Sigmoid colon (tissue), 7 donors: ENCODE results near the gene BBS2. TPM values are rescaled to one million over a fixed set of nuclear protein-coding genes. Genes with fewer than 3 reads are reported as not detected.

Experiments used
- DNase-seq: peaks from one replicate; pipeline ENCODE4 v3.0.0-alpha.2; 2019
- H3K27ac ChIP-seq, 4 donors: fragments of 200-600 bp; sonication (generic); one replicate each; pipeline ENCODE4 v1.5.1; 2016 to 2019; ENCODE audit warnings: mild to moderate bottlenecking in 1 of 4
- H3K27me3 ChIP-seq, 3 donors: fragments of 200-600 bp; sonication (generic); one replicate each; pipeline ENCODE4 v1.5.1; 2019; ENCODE audit warnings: mild to moderate bottlenecking in 1 of 3
- H3K36me3 ChIP-seq, 4 donors: fragments of 200-600 bp; sonication (generic); one replicate each; pipeline ENCODE4 v1.5.1; 2016 to 2019
- H3K4me1 ChIP-seq, 4 donors: fragments of 200-600 bp; sonication (generic); one replicate each; pipeline ENCODE4 v1.5.1; 2017 to 2019
- H3K4me3 ChIP-seq, 4 donors: fragments of 200-600 bp; sonication (generic); one replicate each; pipeline ENCODE4 v1.5.1; 2017 to 2019; ENCODE audit warnings: mild to moderate bottlenecking in 2 of 4, moderate library complexity in 1 of 4
- H3K9me3 ChIP-seq, 4 donors: fragments of 200-600 bp in 3 of 4; sonication (generic) in 3 of 4; one replicate each; pipeline versions ENCODE4 v1.5.1 to v1.6.1; 2013 to 2019
- CTCF ChIP-seq, 4 experiments: fragments of 450-650 bp in 3 of 4; fragments of 200-600 bp in 1 of 4; IDR thresholded peaks; one replicate each; pipeline ENCODE4 v1.5.1; 2016 to 2019; ENCODE audit warnings: antibody characterized with exemption in 4 of 4, mild to moderate bottlenecking in 3 of 4, moderate library complexity in 2 of 4
- EP300 ChIP-seq, 4 donors: sonication (generic); formaldehyde crosslinking; IDR thresholded peaks; one replicate each; pipeline ENCODE4 v1.6.1; 2017; ENCODE audit warnings: antibody characterized with exemption in 4 of 4
- POLR2A ChIP-seq, 2 donors: fragments of 450-650 bp; IDR thresholded peaks; one replicate each; pipeline ENCODE4 v1.6.1; 2016; ENCODE audit warnings: antibody characterized with exemption in 2 of 2, mild to moderate bottlenecking in 2 of 2, moderate library complexity in 2 of 2
- POLR2AphosphoS5 ChIP-seq, 4 donors: sonication (generic); formaldehyde crosslinking; IDR thresholded peaks; one replicate each; pipeline ENCODE4 v1.6.1; 2017; ENCODE audit warnings: antibody characterized with exemption in 4 of 4
- WGBS, 2 donors: extraction: QIAGEN DNeasy Blood & Tissue Kit; methylation state at CpG; one replicate each; pipeline ENCODE4 v1.1.7; 2013; 5-methylcytosine and 5-hydroxymethylcytosine counted together
- intact Hi-C: fragments of 100-400 bp; cut with DNase I; formaldehyde crosslinking; loops from one replicate; pipeline ENCODE4 v1.15.1; 2023
- polyA plus RNA-seq, 3 donors: library from polyadenylated mRNA; stranded (reverse); fragments of 200-250 nt; gene quantifications; one replicate each; pipeline ENCODE4 v1.2.3, GENCODE V29; 2013
- total RNA-seq, 4 donors: library from RNA; depleted of rRNA; stranded (reverse); fragments of >200 nt; gene quantifications; one replicate each; pipeline ENCODE4 v1.1.0, GENCODE V29; 2016
- donor health status: healthy with polysubstance abuse.
- donor health status: Bipolar disorder and iron deficiency.
- donor health status: healthy.

Gene BBS2
- total and polyA plus RNA-seq, 7 donors, result 13.2 to 74.2 (median 40.8) TPM

GRCh38 chr16:56478281-56479049 is 41.4 kb downstream of the BBS2 start:
- Histone ChIP-seq H3K4me3 (no peak overlapping the region), H3K36me3 (peaks cover 12 to 98% (median 27%) of the 10 kb centered on the region in 4 donors), H3K27ac (no peak overlapping the region), H3K9me3 (no peaks in the 10 kb centered on the region), H3K27me3 (no peaks in the 10 kb centered on the region), H3K4me1 (no peaks in the 10 kb centered on the region)
- DNase-seq, result no peak
- 61 to 80% methylated on average over 2 of the region's 2 CpGs for WGBS, 2 donors
- intact Hi-C loops, result no loop called here
- TF ChIP-seq POLR2A (IDR thresholded peaks at IDR 0.05), result no peak

DNA sequence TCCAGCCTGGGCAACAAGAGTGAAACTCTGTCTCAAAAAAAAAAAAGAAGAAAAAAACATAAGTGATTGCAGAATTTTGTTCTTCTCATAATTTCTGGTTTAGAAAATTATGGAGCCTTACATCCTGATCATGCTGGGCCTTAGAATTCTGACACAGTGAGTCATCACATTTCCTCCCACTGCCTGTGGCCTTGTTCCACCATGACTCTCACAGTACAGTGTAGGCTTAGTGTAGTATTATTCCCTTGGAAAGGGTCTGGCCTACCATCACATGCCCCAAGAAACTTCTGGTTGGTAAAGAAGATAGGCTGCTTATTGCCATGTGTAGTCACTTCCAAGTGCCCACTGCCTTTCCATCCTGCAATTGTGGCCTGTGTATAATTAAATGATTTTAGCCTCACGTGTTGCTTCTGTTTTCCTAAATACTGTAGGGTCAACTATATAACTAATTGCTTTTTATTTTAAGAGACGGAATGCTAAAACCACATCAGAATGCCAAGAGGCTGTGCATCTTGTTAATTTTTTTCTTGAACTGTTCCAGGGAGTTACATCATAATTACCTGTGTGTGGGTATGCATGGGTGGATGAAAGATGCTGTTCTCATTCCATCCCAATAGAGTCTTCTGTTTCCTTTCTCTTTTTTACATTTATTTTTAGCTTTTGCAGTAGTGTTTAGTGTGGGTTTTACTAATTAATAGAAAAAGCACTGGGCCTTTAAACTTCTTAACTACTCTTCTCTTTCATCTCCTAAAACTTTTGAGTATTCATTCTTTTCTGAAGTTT is 42.5 kb downstream of the BBS2 start:
- H3K36me3 ChIP-seq, result peaks cover 8 to 98% (median 24%) of the 10 kb centered on the region in 4 donors
- no peaks in the 10 kb centered on the region for H3K4me1 ChIP-seq
- H3K4me3 ChIP-seq, result no peak overlapping the region
- intact Hi-C loops, result no loop called here
- 89 to 91% methylated on average over 2 of the region's 2 CpGs for WGBS, 2 donors
- DNase-seq, result no peak
- H3K27me3 ChIP-seq, result no peaks in the 10 kb centered on the region
- no peak for TF ChIP-seq POLR2AphosphoS5 (IDR thresholded peaks at IDR 0.05)
- no peak for TF ChIP-seq EP300 (IDR thresholded peaks at IDR 0.05)
- TF ChIP-seq CTCF (IDR thresholded peaks at IDR 0.05), result no peak
- TF ChIP-seq POLR2A (IDR thresholded peaks at IDR 0.05), result no peak
- no peak overlapping the region for H3K27ac ChIP-seq
- no peaks in the 10 kb centered on the region for H3K9me3 ChIP-seq

GRCh38 chr16:56475201-56475600 is 44.6 kb downstream of the BBS2 start:
- H3K36me3 ChIP-seq, result peaks cover 13 to 98% (median 39%) of the 10 kb centered on the region in 4 donors
- H3K4me1 ChIP-seq, result no peaks in the 10 kb centered on the region
- intact Hi-C loops, result no loop called here
- TF ChIP-seq POLR2AphosphoS5 (IDR thresholded peaks at IDR 0.05) (no peak), EP300 (IDR thresholded peaks at IDR 0.05) (no peak), POLR2A (IDR thresholded peaks at IDR 0.05) (no peak), CTCF (IDR thresholded peaks at IDR 0.05) (no peak)
- H3K4me3 ChIP-seq, result no peak overlapping the region
- no peaks in the 10 kb centered on the region for H3K9me3 ChIP-seq
- no peak overlapping the region for H3K27ac ChIP-seq
- no peaks in the 10 kb centered on the region for H3K27me3 ChIP-seq
- no peak for DNase-seq
- WGBS, 2 donors, result 94% methylated on average over 2 of the region's 2 CpGs

- no peak for DNase-seq
- no peak overlapping the region for H3K4me3 ChIP-seq
- H3K9me3 ChIP-seq, result no peaks in the 10 kb centered on the region
- intact Hi-C loops, result no loop called here
- H3K27me3 ChIP-seq, result no peaks in the 10 kb centered on the region
- H3K36me3 ChIP-seq, result peaks cover 13 to 98% (median 59%) of the 10 kb centered on the region in 4 donors
- H3K27ac ChIP-seq, result no peak overlapping the region
- TF ChIP-seq EP300 (IDR thresholded peaks at IDR 0.05), result no peak
- TF ChIP-seq POLR2A (IDR thresholded peaks at IDR 0.05), result no peak
- TF ChIP-seq CTCF (IDR thresholded peaks at IDR 0.05), result no peak
- no peak for TF ChIP-seq POLR2AphosphoS5 (IDR thresholded peaks at IDR 0.05)
- no peaks in the 10 kb centered on the region for H3K4me1 ChIP-seq
- WGBS, 2 donors, result 91 to 93% methylated on average over 1 of the region's 1 CpG
Measured at GRCh38 chr16:56470666-56471065, 49.2 kb downstream of the BBS2 start.

- intact Hi-C loops, result no loop called here
Measured at GRCh38 chr16:56470232-56470631, 49.6 kb downstream of the BBS2 start.

More at GRCh38 chr16:56470232-56470631, 49.6 kb downstream of the BBS2 start:
- TF ChIP-seq CTCF (IDR thresholded peaks at IDR 0.05) (no peak), POLR2AphosphoS5 (IDR thresholded peaks at IDR 0.05) (no peak), EP300 (IDR thresholded peaks at IDR 0.05) (no peak), POLR2A (IDR thresholded peaks at IDR 0.05) (no peak)
- H3K36me3 ChIP-seq, result peaks cover 13 to 98% (median 56%) of the 10 kb centered on the region in 4 donors
- H3K27ac ChIP-seq, result no peak overlapping the region
- H3K9me3 ChIP-seq, result no peaks in the 10 kb centered on the region
- no peak overlapping the region for H3K4me3 ChIP-seq
- H3K4me1 ChIP-seq, result no peaks in the 10 kb centered on the region
- DNase-seq, result no peak
- 87 to 95% methylated on average over 3 of the region's 3 CpGs for WGBS, 2 donors
- no peaks in the 10 kb centered on the region for H3K27me3 ChIP-seq
